ENCODE results near the gene LEPR. TPM values are rescaled to one million over a fixed set of nuclear protein-coding genes. Genes with fewer than 3 reads are reported as not detected.

Gene LEPR
- total and polyA plus RNA-seq, 2 donors (not counting 3 experiments of a cell fraction or from before 2014, with no cell fraction given): 11.1 to 18.7 TPM

DNA sequence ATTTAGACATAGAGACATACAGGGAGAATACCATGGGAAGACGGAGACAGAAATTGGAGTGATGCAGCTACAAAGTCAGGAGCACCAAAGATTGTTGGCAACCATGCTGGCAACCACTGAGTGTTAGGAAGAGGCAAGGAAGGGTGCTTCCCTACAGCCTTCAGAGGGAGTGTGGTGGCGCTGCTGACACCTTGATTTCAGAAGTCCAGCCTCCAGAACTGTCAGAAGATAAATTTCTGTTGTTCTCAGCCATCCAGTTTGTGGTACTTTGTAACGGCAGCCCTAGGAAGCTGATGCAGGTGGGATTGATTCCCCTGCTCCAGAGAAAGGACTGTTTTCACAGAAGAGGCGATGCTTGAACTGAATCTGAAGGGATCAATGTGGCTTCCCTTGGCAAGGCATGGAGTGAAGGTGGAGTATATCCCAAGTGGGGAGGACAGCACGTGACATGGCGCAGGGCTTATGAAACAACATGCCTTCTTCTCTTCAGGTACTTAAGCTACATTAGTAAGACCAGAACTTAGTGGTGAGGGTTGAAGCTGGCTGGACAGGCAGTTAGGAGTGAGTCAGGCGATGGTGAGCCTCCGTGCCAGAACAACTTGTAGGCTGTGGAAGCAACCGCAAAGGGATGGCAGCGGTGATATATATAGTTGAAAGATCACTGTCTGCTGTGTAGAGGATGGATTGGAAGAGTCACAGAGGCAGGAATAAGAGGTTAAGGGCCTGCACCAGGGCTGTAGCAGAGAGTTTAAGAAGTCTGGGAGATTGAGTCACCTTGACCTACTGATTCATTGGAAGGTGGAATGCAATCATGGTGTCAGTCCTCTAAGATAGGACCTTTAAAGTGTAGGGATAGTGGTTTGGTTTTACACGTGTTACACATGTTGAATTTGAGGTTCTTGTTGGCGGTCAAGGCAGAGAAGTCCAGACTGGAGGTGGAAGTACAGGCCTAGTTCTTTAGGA, 2.1 kb downstream of the LEPR start:
- peak overlapping the region; percentile 85 for H3K27ac ChIP-seq (ENCODE audit: insufficient read depth, low read depth, low read length)
- H3K4me1 ChIP-seq (ENCODE audit: control insufficient read depth, extremely low read depth, insufficient read depth, low read length): peaks cover 53% of the 10 kb centered on the region
- H3K9me1 ChIP-seq (replicated peaks; ENCODE audit: control insufficient read depth, extremely low read depth, insufficient read depth, low read length): no peaks in the 10 kb centered on the region
- H3K4me2 ChIP-seq (ENCODE audit: insufficient read depth, low read length): peak overlapping the region; percentile 94
- POLR2A ChIA-PET: no interaction called here
- peaks cover 2 to 3% of the 10 kb centered on the region in 2 experiments for H3K36me3 ChIP-seq (ENCODE audit: control insufficient read depth in 2 of 2, extremely low read depth in 1 of 2, insufficient read depth in 2 of 2, low read length in 2 of 2)
- TF ChIP-seq MYC (IDR thresholded peaks at IDR 0.05; ENCODE audit: low read depth, low read length): no peak
- no peak for TF ChIP-seq GATA2 (IDR thresholded peaks at IDR 0.05; ENCODE audit: insufficient read depth, insufficient read length, low read depth, low read length)
- no peak for TF ChIP-seq EZH2 (IDR thresholded peaks at IDR 0.05; ENCODE audit: borderline replicate concordance, low read depth, low read length, severe bottlenecking)
- no peak for TF ChIP-seq POLR2AphosphoS5 (IDR thresholded peaks at IDR 0.05; ENCODE audit: insufficient read depth, low read depth, low read length)
- TF ChIP-seq, protein P1, sequence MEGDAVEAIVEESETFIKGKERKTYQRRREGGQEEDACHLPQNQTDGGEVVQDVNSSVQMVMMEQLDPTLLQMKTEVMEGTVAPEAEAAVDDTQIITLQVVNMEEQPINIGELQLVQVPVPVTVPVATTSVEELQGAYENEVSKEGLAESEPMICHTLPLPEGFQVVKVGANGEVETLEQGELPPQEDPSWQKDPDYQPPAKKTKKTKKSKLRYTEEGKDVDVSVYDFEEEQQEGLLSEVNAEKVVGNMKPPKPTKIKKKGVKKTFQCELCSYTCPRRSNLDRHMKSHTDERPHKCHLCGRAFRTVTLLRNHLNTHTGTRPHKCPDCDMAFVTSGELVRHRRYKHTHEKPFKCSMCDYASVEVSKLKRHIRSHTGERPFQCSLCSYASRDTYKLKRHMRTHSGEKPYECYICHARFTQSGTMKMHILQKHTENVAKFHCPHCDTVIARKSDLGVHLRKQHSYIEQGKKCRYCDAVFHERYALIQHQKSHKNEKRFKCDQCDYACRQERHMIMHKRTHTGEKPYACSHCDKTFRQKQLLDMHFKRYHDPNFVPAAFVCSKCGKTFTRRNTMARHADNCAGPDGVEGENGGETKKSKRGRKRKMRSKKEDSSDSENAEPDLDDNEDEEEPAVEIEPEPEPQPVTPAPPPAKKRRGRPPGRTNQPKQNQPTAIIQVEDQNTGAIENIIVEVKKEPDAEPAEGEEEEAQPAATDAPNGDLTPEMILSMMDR (IDR thresholded peaks at IDR 0.05; ENCODE audit: extremely low read depth in 1 of 2, insufficient read depth in 1 of 2, low read depth in 1 of 2, low read length in 2 of 2): no peak
- TF ChIP-seq, protein P2, sequence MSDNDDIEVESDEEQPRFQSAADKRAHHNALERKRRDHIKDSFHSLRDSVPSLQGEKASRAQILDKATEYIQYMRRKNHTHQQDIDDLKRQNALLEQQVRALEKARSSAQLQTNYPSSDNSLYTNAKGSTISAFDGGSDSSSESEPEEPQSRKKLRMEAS (IDR thresholded peaks at IDR 0.05; ENCODE audit: insufficient read depth, insufficient read length): no peak
- TF ChIP-seq POLR2A (IDR thresholded peaks at IDR 0.05; ENCODE audit: low read depth, low read length): no peak
- TF ChIP-seq JUN (IDR thresholded peaks at IDR 0.05; ENCODE audit: borderline replicate concordance, insufficient read depth, insufficient read length, low read depth): no peak
- TF ChIP-seq FOS (IDR thresholded peaks at IDR 0.05; ENCODE audit: borderline replicate concordance, insufficient read depth, low read length): no peak
- H3K9ac ChIP-seq (replicated peaks; ENCODE audit: extremely low read depth, insufficient read depth, low read length): peak overlapping the region; percentile 91
- H3K27me3 ChIP-seq (ENCODE audit: control insufficient read depth in 2 of 2, insufficient read depth in 2 of 2, low read length in 2 of 2): no peaks in the 10 kb centered on the region
- peaks cover 38% of the 10 kb centered on the region for H3K79me2 ChIP-seq (ENCODE audit: control insufficient read depth, insufficient read depth, low read length)
- peak overlapping the region in 2 of 3 experiments; percentile 76 to 79 for H3K4me3 ChIP-seq (replicated peaks in 1 of 3; ENCODE audit: insufficient read depth in 1 of 3, low read depth in 1 of 3, low read length in 3 of 3)
- no peak overlapping the region for H2AFZ ChIP-seq (ENCODE audit: low read depth, low read length)
- DNase-seq (ENCODE audit: low read depth, low spot score) (peak; percentile 39), FAIRE-seq (peak; percentile 4)
- BruUV-seq (replicated peaks): no TSS peak
- H4K20me1 ChIP-seq (replicated peaks; ENCODE audit: control insufficient read depth, extremely low read depth, insufficient read depth, low read length): no peaks in the 10 kb centered on the region
- CTCF ChIA-PET: interaction anchor here (0.7 to 2.1 kb wide), 4 partner anchors 8 to 265 kb away, joined by 3 to 16 read pairs (median 9); no protein-coding TSS in a partner anchor
- dilution Hi-C loops (cut with MboI; ENCODE audit: extremely low pct_ligation_motif_present, low sequenced_read_pairs) (no loop called here), intact Hi-C loops (cut with micrococcal nuclease) (loop anchor here (5.0 to 10.0 kb wide), 7 partner anchors 275 to 1510 kb away; partner anchors contain the start of genes AK4 and PDE4B)
- no peaks in the 10 kb centered on the region for H3K9me3 ChIP-seq (replicated peaks; ENCODE audit: control insufficient read depth, insufficient read depth, low read length)
